Mammary epithelial cell (primary cell): ENCODE data around the gene LMO7.

Experiments used
- EZH2 ChIP-seq: IDR thresholded peaks from 2 replicates; pipeline ENCODE4 v1.6.1; 2012; ENCODE audit warnings: low read length, inconsistent platforms, borderline replicate concordance
- TF ChIP-seq, protein P1 (sequence below), 2 donors: IDR thresholded peaks in 1 of 2; conservative IDR thresholded peaks in 1 of 2; 2 replicates each; pipeline ENCODE4 v1.5.1; 2011 to 2012; ENCODE audit warnings: inconsistent platforms in 2 of 2, low read length in 2 of 2, mild to moderate bottlenecking in 2 of 2, control low read depth in 1 of 2, low read depth in 1 of 2; ENCODE audit not compliant: insufficient read depth in 1 of 2; ENCODE audit errors: extremely low read depth in 1 of 2

DNA sequence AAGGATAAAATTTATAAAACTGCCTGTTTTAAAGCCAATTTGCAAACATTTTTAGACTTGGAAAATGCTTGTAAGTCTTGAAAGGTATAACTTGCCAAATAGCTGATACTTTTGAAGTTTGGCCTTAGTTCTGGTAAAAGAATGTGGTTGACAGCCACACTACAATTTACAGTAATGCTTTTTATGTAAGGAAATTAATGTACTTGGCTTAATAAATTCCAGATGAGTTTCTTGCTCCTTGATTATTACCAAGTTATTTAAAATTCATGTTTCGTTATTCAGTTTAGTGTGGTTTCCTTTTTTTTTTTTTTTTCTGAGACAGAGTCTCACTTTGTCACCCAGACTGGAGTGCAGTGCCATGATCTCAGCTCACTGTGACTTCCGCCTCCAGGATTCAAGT lies 14.9 kb downstream of the LMO7 start:
- TF ChIP-seq, protein P1, sequence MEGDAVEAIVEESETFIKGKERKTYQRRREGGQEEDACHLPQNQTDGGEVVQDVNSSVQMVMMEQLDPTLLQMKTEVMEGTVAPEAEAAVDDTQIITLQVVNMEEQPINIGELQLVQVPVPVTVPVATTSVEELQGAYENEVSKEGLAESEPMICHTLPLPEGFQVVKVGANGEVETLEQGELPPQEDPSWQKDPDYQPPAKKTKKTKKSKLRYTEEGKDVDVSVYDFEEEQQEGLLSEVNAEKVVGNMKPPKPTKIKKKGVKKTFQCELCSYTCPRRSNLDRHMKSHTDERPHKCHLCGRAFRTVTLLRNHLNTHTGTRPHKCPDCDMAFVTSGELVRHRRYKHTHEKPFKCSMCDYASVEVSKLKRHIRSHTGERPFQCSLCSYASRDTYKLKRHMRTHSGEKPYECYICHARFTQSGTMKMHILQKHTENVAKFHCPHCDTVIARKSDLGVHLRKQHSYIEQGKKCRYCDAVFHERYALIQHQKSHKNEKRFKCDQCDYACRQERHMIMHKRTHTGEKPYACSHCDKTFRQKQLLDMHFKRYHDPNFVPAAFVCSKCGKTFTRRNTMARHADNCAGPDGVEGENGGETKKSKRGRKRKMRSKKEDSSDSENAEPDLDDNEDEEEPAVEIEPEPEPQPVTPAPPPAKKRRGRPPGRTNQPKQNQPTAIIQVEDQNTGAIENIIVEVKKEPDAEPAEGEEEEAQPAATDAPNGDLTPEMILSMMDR (conservative IDR thresholded peaks at IDR 0.05 in 1 of 2, IDR thresholded peaks at IDR 0.05 in 1 of 2; ENCODE audit: extremely low read depth in 1 of 2, insufficient read depth in 1 of 2, low read depth in 1 of 2, low read length in 2 of 2), result no peak
- no peak for TF ChIP-seq EZH2
